HG02852 (cell line): ENCODE results near the gene APC2.

Experiments
- ATAC-seq: cut with Tn5 transposase; IDR thresholded peaks from one replicate; pipeline ENCODE4 v1.9.1; 2021; ENCODE audit warnings: mild to moderate bottlenecking, moderate library complexity; ENCODE audit not compliant: unreplicated experiment

The APC2 gene

GRCh38 chr19:1460033-1460995 lies 10.4 kb downstream of the APC2 start:
- ATAC-seq: no peak

- ATAC-seq: no peak
Observed at GRCh38 chr19:1461862-1462261, 11.9 kb downstream of the APC2 start.

GRCh38 chr19:1465191-1466016 lies 15.5 kb downstream of the APC2 start:
- no peak for ATAC-seq

GRCh38 chr19:1466018-1466460 lies 16.1 kb downstream of the APC2 start:
- ATAC-seq: no peak

GRCh38 chr19:1466461-1467214 lies 16.7 kb downstream of the APC2 start:
- no peak for ATAC-seq

- ATAC-seq: no peak
Observed at GRCh38 chr19:1467215-1467489, 17.2 kb downstream of the APC2 start.

GRCh38 chr19:1467490-1468273 lies 17.8 kb downstream of the APC2 start:
- no peak for ATAC-seq

- ATAC-seq: no peak
Observed at GRCh38 chr19:1468274-1468820, 18.4 kb downstream of the APC2 start.

- no peak for ATAC-seq
Observed at GRCh38 chr19:1468821-1469254, 18.9 kb downstream of the APC2 start.

- ATAC-seq: no peak
Observed at GRCh38 chr19:1469255-1470054, 19.5 kb downstream of the APC2 start.

- no peak for ATAC-seq
Observed at GRCh38 chr19:1470055-1470304, 20.1 kb downstream of the APC2 start.

GRCh38 chr19:1470305-1471009 lies 20.5 kb downstream of the APC2 start:
- no peak for ATAC-seq

GRCh38 chr19:1471010-1471514 lies 21.1 kb downstream of the APC2 start:
- no peak for ATAC-seq

GRCh38 chr19:1471515-1472160 lies 21.7 kb downstream of the APC2 start:
- ATAC-seq: no peak

GRCh38 chr19:1472231-1473084 lies 22.5 kb downstream of the APC2 start:
- ATAC-seq: no peak

GRCh38 chr19:1473085-1473851 lies 23.3 kb downstream of the APC2 start:
- ATAC-seq: no peak
